GM12891 (cell line): ENCODE data around the gene ALS2CL.

Experiments
- DNase-seq: peaks from one replicate; pipeline ENCODE4 v3.0.0; 2011; ENCODE audit warnings: low spot score; ENCODE audit not compliant: insufficient read length
- FAIRE-seq: peaks from 2 replicates; lab custom pipeline; 2011; peaks lifted over from hg19 to GRCh38; lab: Jason Lieb, UNC
- PAX5 ChIP-seq: IDR thresholded peaks from 2 replicates; pipeline ENCODE4 v1.6.1; 2011; ENCODE audit warnings: low read length, moderate library complexity, mild to moderate bottlenecking; ENCODE audit not compliant: insufficient read depth, severe bottlenecking
- POLR2A ChIP-seq: IDR thresholded peaks from 2 replicates; pipeline ENCODE4 v1.6.1; 2011; ENCODE audit warnings: low read depth, low read length, control low read depth
- POLR2AphosphoS5 ChIP-seq: IDR thresholded peaks from 2 replicates; pipeline ENCODE4 v1.6.1; 2011; ENCODE audit warnings: low read depth, low read length, control low read depth
- POU2F2 ChIP-seq: IDR thresholded peaks from 2 replicates; pipeline ENCODE4 v1.6.1; 2011; ENCODE audit warnings: low read depth, mild to moderate bottlenecking, control low read depth, low read length, moderate library complexity
- SPI1 ChIP-seq: IDR thresholded peaks from 2 replicates; pipeline ENCODE4 v1.6.1; 2011; ENCODE audit warnings: low read depth, low read length, control low read depth
- TAF1 ChIP-seq: IDR thresholded peaks from 2 replicates; pipeline ENCODE4 v1.6.1; 2011; ENCODE audit warnings: low read depth, low read length, control low read depth

Gene ALS2CL

GRCh38 chr3:46730819-46731218, 37.3 kb upstream of the ALS2CL start:
- no peak for FAIRE-seq
- no peak for DNase-seq
- TF ChIP-seq TAF1 (no peak), POLR2AphosphoS5 (no peak), POU2F2 (no peak)

DNA sequence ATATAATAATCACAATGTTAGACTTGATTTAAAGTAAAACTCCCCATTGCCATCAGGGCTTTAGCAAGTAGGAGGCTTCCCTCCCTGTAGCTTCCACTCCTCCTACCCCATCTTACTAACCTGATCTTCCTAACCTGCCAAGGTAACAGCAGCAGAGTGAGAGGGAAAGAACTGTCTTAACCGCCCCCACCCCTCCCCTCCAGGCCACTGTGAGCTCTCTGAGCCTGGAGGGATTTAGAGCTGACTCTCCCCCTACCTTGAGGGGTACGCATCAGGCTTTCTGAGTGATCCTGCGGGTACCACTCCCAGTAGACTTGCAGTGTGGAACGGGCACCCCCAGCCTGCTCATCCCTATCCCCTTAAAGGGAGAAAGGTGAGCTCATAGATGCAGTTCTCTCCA, 35.6 kb upstream of the ALS2CL start:
- no peak for FAIRE-seq
- DNase-seq: no peak
- TF ChIP-seq POLR2A (no peak), TAF1 (no peak), POLR2AphosphoS5 (no peak), POU2F2 (no peak), PAX5 (no peak), SPI1 (no peak)

DNA sequence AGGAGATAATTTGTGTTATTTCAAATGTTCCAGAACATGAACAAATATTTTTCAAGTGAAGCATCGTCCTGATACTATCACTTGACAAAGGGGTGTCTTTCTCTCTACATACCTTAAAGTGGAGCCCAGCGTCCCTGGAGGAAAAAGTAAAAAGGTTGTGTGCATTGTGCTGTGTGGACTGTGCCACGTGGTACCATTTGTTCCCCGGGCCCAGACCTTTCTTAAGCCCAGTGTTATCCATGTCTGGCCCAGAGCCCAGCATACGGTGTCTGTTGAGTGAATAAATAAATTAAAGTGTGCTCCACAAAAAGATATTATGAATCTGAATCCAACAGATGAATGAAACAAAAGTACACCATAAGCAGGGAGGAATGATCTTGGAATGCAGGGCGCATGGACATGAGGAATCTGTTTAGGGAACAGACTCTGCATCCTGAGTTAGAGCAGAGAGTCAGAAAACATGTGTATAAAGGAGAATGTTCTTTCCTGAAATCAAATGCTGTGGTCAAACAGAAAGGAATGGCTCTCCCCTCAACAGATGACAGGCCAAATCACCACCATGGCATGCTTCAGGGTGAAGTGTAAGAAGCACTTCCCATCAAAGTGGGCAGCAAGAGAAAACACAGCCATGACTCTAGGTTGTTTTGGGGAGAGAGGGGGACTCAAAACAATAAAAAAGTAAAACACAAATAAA, 32.3 kb upstream of the ALS2CL start:
- DNase-seq (no peak), FAIRE-seq (no peak)
- TF ChIP-seq SPI1 (no peak), TAF1 (no peak), PAX5 (no peak), POU2F2 (no peak), POLR2A (no peak)

- FAIRE-seq: no peak
- TF ChIP-seq POU2F2 (no peak), TAF1 (no peak), SPI1 (no peak), POLR2AphosphoS5 (no peak), POLR2A (no peak), PAX5 (no peak)
- DNase-seq: no peak
Observed at GRCh38 chr3:46724424-46724823, 30.9 kb upstream of the ALS2CL start.

DNA sequence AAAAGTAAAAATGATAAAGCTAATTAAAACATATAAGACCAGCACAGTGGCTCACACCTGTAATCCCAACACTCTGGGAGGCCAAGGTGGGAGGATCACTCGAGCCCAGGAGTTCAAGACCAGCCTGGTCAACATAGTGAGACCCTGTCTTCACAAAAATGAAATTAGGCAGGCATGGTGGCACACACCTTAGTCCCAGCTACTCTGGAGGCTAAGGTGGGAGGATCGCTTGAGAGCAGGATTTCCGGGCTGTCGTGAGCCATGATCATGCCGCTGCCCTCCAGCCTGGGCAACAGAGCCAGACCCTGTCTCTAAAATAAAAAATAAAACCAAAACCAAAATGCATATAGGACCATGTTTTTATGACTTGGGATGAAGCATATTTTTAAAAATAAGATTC, 29.0 kb upstream of the ALS2CL start:
- FAIRE-seq: no peak
- TF ChIP-seq POLR2AphosphoS5: no peak
- no peak for TF ChIP-seq SPI1
- TF ChIP-seq PAX5: no peak
- TF ChIP-seq TAF1: no peak
- no peak for TF ChIP-seq POU2F2
- no peak for TF ChIP-seq POLR2A
- DNase-seq: no peak

GRCh38 chr3:46721009-46721408, 27.5 kb upstream of the ALS2CL start:
- FAIRE-seq (no peak), DNase-seq (no peak)
- TF ChIP-seq TAF1 (no peak), POU2F2 (no peak), POLR2A (no peak), POLR2AphosphoS5 (no peak), SPI1 (no peak), PAX5 (no peak)

DNA sequence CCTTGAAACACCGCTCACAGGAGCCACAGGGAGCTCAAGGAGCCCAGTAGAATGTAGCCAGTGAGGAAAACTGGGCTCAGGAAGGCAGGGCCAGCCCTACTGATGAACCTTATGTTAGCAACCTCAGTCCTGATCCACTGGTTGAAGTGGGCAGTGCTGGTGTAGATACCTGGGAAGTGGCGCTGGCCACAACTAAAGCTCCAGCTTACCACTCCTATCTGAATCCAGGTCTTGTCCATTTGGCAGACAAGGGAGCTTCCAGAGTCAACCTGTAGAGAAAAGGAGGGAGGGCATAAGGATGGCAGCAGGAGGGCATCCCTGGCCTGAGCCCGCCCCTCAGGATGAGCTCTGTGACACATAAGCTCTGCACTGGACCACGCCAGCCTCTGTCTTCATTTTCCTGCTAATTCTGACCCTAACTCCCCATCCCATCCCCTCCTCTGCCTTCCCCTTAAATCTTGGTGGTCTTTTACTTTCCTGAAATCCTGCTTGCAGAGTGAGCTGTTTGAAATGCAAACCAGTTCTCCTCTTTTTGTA, 26.3 kb upstream of the ALS2CL start:
- FAIRE-seq: no peak
- no peak for TF ChIP-seq POLR2AphosphoS5

GRCh38 chr3:46719044-46719565, 25.6 kb upstream of the ALS2CL start:
- FAIRE-seq (no peak), DNase-seq (no peak)
- no peak for TF ChIP-seq POLR2A
- no peak for TF ChIP-seq PAX5
- TF ChIP-seq TAF1: no peak
- TF ChIP-seq POU2F2: no peak
- no peak for TF ChIP-seq POLR2AphosphoS5
- no peak for TF ChIP-seq SPI1

More for the DNA sequence above, 26.3 kb upstream of the ALS2CL start:
- DNase-seq: no peak

DNA sequence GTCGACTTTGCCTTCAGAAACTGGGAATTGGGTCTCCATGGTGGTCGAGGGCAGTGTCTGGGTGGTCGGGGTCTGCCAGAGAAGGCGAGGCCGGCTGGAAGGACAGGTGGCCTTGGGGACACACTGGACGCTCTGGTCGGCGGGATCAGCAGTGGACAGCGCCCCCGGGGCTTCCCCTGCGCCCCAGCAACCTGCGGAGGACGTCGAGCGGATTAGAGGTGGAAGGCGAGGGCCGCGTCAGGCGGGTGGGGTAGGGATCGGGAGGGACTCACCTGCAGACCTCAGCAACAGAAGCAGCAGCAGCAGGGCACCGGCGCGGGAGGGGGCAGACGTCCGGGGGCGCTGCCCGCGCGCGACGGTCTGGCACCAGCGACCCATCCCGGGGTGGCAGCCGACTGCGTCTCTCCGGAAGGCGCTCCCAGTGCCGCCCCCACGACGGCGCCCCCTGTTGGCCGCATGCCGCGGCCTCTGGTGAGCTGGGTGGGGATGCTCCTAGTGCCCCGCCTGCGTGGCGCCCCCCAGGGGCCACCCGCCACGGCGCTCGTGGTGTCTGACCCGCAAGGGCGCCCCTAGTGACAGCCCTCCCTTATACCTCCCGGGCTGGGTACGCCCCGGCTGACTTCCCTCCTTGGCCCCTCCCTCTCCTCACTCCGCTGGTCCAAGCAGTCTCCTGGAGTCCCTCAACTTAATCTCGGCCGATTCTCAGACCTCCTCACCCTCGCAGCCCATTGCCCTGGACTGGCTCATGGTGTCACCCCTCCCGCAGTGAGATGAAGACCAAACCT, 24.2 kb upstream of the ALS2CL start, which contains the start of gene PRSS50:
Gene PRSS50, minus strand, starts transcription at position 423 of the 785 bp plus-strand sequence. Its CDS starts 45 bp downstream, at position 378.
- TF ChIP-seq POLR2A (no peak), PAX5 (no peak), TAF1 (no peak), POU2F2 (no peak), SPI1 (no peak), POLR2AphosphoS5 (no peak)
- DNase-seq (no peak), FAIRE-seq (no peak)
